GM12891 (cell line): ENCODE measurements around the gene TM4SF4.

ENCODE experiments used
- POLR2A ChIP-seq: IDR thresholded peaks from 2 replicates; pipeline ENCODE4 v1.6.1; 2011; ENCODE audit warnings: low read depth, low read length, control low read depth
- TAF1 ChIP-seq: IDR thresholded peaks from 2 replicates; pipeline ENCODE4 v1.6.1; 2011; ENCODE audit warnings: low read depth, low read length, control low read depth

GRCh38 chr3:149450281-149450680, 24.2 kb upstream of the TM4SF4 start:
- TF ChIP-seq TAF1 = no peak
- TF ChIP-seq POLR2A = no peak
